SK-N-SH treated with all-trans-retinoic acid at 6 μM for 48 hours (cell line): Measurements from ENCODE around the gene LIMK1.

Experiments
- ATAC-seq: fragments of 200-7000 bp; cut with Tn5 transposase; 3 replicates; pipeline ENCODE4 v1.9.1; 2020; ENCODE audit warnings: mild to moderate bottlenecking, moderate library complexity
- ARNTL ChIP-seq: fragments of 450-650 bp; formaldehyde crosslinking; IDR thresholded peaks from 2 replicates; pipeline ENCODE4 v1.5.0; 2020; ENCODE audit warnings: low read depth, mild to moderate bottlenecking, moderate library complexity, borderline replicate concordance
- BACH2 ChIP-seq: fragments of 250-450 bp; sonication (Bioruptor Pico); IDR thresholded peaks from 2 replicates; pipeline ENCODE4 v1.9.0; 2021; ENCODE audit warnings: mild to moderate bottlenecking, borderline replicate concordance
- CREB5 ChIP-seq: fragments of 250-450 bp; sonication (Bioruptor Pico); IDR thresholded peaks from 2 replicates; pipeline ENCODE4 v1.5.1; 2020; ENCODE audit warnings: low read depth, mild to moderate bottlenecking, moderate library complexity
- CSDC2 ChIP-seq: fragments of 250-450 bp; sonication (Bioruptor Pico); IDR thresholded peaks from 2 replicates; pipeline ENCODE4 v1.5.0; 2020; ENCODE audit warnings: mild to moderate bottlenecking, moderate library complexity
- ESRRG ChIP-seq: fragments of 250-450 bp; sonication (Bioruptor Pico); IDR thresholded peaks from 2 replicates; pipeline ENCODE4 v1.6.1; 2021; ENCODE audit warnings: mild to moderate bottlenecking
- GLIS3 ChIP-seq: fragments of 250-450 bp; sonication (Bioruptor Pico); IDR thresholded peaks from 2 replicates; pipeline ENCODE4 v1.5.0; 2020; ENCODE audit warnings: mild to moderate bottlenecking, moderate library complexity
- ISL1 ChIP-seq: fragments of 250-450 bp; sonication (Bioruptor Pico); IDR thresholded peaks from 2 replicates; pipeline ENCODE4 v2.1.2; 2022; ENCODE audit warnings: mild to moderate bottlenecking, moderate library complexity
- OSR1 ChIP-seq: fragments of 250-450 bp; sonication (Bioruptor Pico); IDR thresholded peaks from 2 replicates; pipeline ENCODE4 v1.8.0; 2022; ENCODE audit warnings: moderate library complexity, mild to moderate bottlenecking, inconsistent platforms
- POU6F1 ChIP-seq: fragments of 250-450 bp; sonication (Bioruptor Pico); IDR thresholded peaks from 2 replicates; pipeline ENCODE4 v1.8.0; 2021; ENCODE audit warnings: low read depth, mild to moderate bottlenecking, moderate library complexity, borderline replicate concordance
- PPARA ChIP-seq: fragments of 250-450 bp; sonication (Bioruptor Pico); IDR thresholded peaks from 2 replicates; pipeline ENCODE4 v1.5.0; 2020; ENCODE audit warnings: mild to moderate bottlenecking, borderline replicate concordance
- RARB ChIP-seq: fragments of 250-450 bp; sonication (Bioruptor Pico); IDR thresholded peaks from 2 replicates; pipeline ENCODE4 v1.8.0; 2021; ENCODE audit warnings: mild to moderate bottlenecking, moderate library complexity
- SNAI2 ChIP-seq: fragments of 250-450 bp; sonication (Bioruptor Pico); IDR thresholded peaks from 2 replicates; pipeline ENCODE4 v1.5.0; 2020; ENCODE audit warnings: mild to moderate bottlenecking, moderate library complexity
- TCF4 ChIP-seq: fragments of 250-450 bp; sonication (Bioruptor Pico); IDR thresholded peaks from 2 replicates; pipeline ENCODE4 v1.8.0; 2021; ENCODE audit warnings: mild to moderate bottlenecking, moderate library complexity, borderline replicate concordance
- TOX ChIP-seq: fragments of 250-450 bp; sonication (Bioruptor Pico); IDR thresholded peaks from 2 replicates; pipeline ENCODE4 v1.8.0; 2021; ENCODE audit warnings: mild to moderate bottlenecking, moderate library complexity, borderline replicate concordance
- TSHZ2 ChIP-seq: fragments of 250-450 bp; sonication (Bioruptor Pico); IDR thresholded peaks from 2 replicates; pipeline ENCODE4 v1.5.0; 2020; ENCODE audit warnings: mild to moderate bottlenecking, moderate library complexity
- ZC3H10 ChIP-seq: fragments of 250-450 bp; sonication (Bioruptor Pico); IDR thresholded peaks from 2 replicates; pipeline ENCODE4 v1.5.1; 2021; ENCODE audit warnings: mild to moderate bottlenecking, moderate library complexity
- ZFP3 ChIP-seq: fragments of 250-450 bp; sonication (Bioruptor Pico); IDR thresholded peaks from 2 replicates; pipeline ENCODE4 v1.5.0; 2020; ENCODE audit warnings: mild to moderate bottlenecking, moderate library complexity
- ZNF565 ChIP-seq: fragments of 450-650 bp; formaldehyde crosslinking; conservative IDR thresholded peaks from 2 replicates; pipeline ENCODE4 v1.5.0; 2020; ENCODE audit warnings: low read depth, mild to moderate bottlenecking, moderate library complexity
- ZNF8 ChIP-seq: fragments of 450-650 bp; formaldehyde crosslinking; IDR thresholded peaks from 2 replicates; pipeline ENCODE4 v1.5.0; 2020; ENCODE audit warnings: mild to moderate bottlenecking, moderate library complexity

Gene LIMK1

GRCh38 chr7:74138945-74139843 lies 55.6 kb downstream of the LIMK1 start:
- TF ChIP-seq CREB5 (CRISPR knock-in tag) (no peak), POU6F1 (CRISPR knock-in tag) (no peak), TOX (no peak), RARB (CRISPR knock-in tag) (no peak), ZNF8 (no peak), GLIS3 (CRISPR knock-in tag) (no peak), TSHZ2 (CRISPR knock-in tag) (no peak), BACH2 (CRISPR knock-in tag) (no peak), TCF4 (CRISPR knock-in tag) (no peak), ZC3H10 (CRISPR knock-in tag) (no peak), CSDC2 (CRISPR knock-in tag) (no peak), ISL1 (CRISPR knock-in tag) (no peak)
- no peak for ATAC-seq

- TF ChIP-seq OSR1 (CRISPR knock-in tag) (no peak), RARB (CRISPR knock-in tag) (no peak), ZFP3 (CRISPR knock-in tag) (no peak), ARNTL (CRISPR knock-in tag) (no peak), SNAI2 (no peak), ESRRG (CRISPR knock-in tag) (no peak), TSHZ2 (CRISPR knock-in tag) (no peak), ISL1 (CRISPR knock-in tag) (no peak)
- ATAC-seq: no peak
Measured at GRCh38 chr7:74141705-74142104, 58.1 kb downstream of the LIMK1 start.

- ATAC-seq: no peak; the same call in 2 of the 3 replicates
- TF ChIP-seq PPARA (CRISPR knock-in tag) (no peak), ZNF565 (CRISPR knock-in tag) (no peak), ARNTL (CRISPR knock-in tag) (no peak), ZFP3 (CRISPR knock-in tag) (no peak), POU6F1 (CRISPR knock-in tag) (no peak), ZNF8 (no peak), TSHZ2 (CRISPR knock-in tag) (no peak), ESRRG (CRISPR knock-in tag) (no peak), CREB5 (CRISPR knock-in tag) (no peak)
Measured at GRCh38 chr7:74143383-74143782, 59.8 kb downstream of the LIMK1 start.
